Pericardium fibroblast (primary cell): ENCODE data around the gene DPH2. TPM values are rescaled to one million over a fixed set of nuclear protein-coding genes. Genes with fewer than 3 reads are reported as not detected.

Source experiments
- total RNA-seq: library from RNA; depleted of rRNA; stranded (reverse); fragments of >200 nt; gene quantifications from 2 replicates; pipeline ENCODE4 v1.2.3, GENCODE V29; 2015

DPH2 gene
- 6.5 and 23.9 TPM in 2 replicates for total RNA-seq

GRCh38 chr1:43969746-43970466, at the start of gene DPH2:
Gene DPH2, plus strand, starts transcription at chr1:43970010. Its CDS starts 166 bp downstream, at chr1:43970176.

GRCh38 chr1:43933386-43934100, 36.3 kb upstream of the DPH2 start, which contains the start of gene ARTN:
Gene ARTN, plus strand, starts transcription at chr1:43933801. Its CDS starts 1,856 bp downstream, at chr1:43935657.

GRCh38 chr1:43946236-43947060, 23.4 kb upstream of the DPH2 start, which contains the start of gene IPO13:
Gene IPO13, plus strand, starts transcription at chr1:43946950. Its CDS starts 651 bp downstream, at chr1:43947601.

GRCh38 chr1:43974443-43975248, 4.8 kb downstream of the DPH2 start, which contains the start of gene ATP6V0B:
Gene ATP6V0B, plus strand, starts transcription at chr1:43974960. Its CDS starts 81 bp downstream, at chr1:43975041.

GRCh38 chr1:43978551-43979260, 8.9 kb downstream of the DPH2 start, which contains the start of gene B4GALT2:
Gene B4GALT2, plus strand, starts transcription at chr1:43979210. Its CDS starts 1,951 bp downstream, at chr1:43981161.

GRCh38 chr1:43991476-43992231, 21.8 kb downstream of the DPH2 start, which contains the start of gene CCDC24:
Gene CCDC24, plus strand, starts transcription at chr1:43991599. Its CDS starts 280 bp downstream, at chr1:43991879.

Other genes with a start within 250 kb of the DPH2 start
- gene ARTN, start 36.2 kb upstream of the DPH2 start, total RNA-seq, result not detected in 2 replicates
- gene IPO13, start 23.1 kb upstream of the DPH2 start, total RNA-seq, result 18.0 and 24.4 TPM in 2 replicates
- gene ATP6V0B, start 5.0 kb downstream of the DPH2 start, total RNA-seq, result 72.8 and 127 TPM in 2 replicates
- 98.6 and 106 TPM in 2 replicates for gene B4GALT2, start 9.2 kb downstream of the DPH2 start, total RNA-seq
- 0.43 and 2.2 TPM in 2 replicates for gene CCDC24, start 21.6 kb downstream of the DPH2 start, total RNA-seq
- 11.6 and 16.0 TPM in 2 replicates for gene SLC6A9, start 61.5 kb downstream of the DPH2 start, total RNA-seq
- under 0.01 TPM in 1 of 2 replicates, not detected in the other for gene KLF17, start 148.8 kb downstream of the DPH2 start, total RNA-seq
- not detected in 2 replicates for gene KLF18, start 171.6 kb downstream of the DPH2 start, total RNA-seq
- gene DMAP1, start 243.5 kb downstream of the DPH2 start, total RNA-seq, result 17.0 and 32.8 TPM in 2 replicates